ENCODE data around the gene CEP295NL.

The CEP295NL gene

GRCh38 chr17:78903101-78903779 is at the start of gene CEP295NL:
Gene CEP295NL (minus strand): TSS chr17:78903201. CDS start chr17:78901828, 1,373 bp downstream.
- no peak for DNase-seq (ENCODE audit: low spot score)
- TF ChIP-seq CTCF (IDR thresholded peaks at IDR 0.05; ENCODE audit: borderline replicate concordance, control extremely low read depth, extremely low read depth, insufficient read depth, missing control alignments): no peak
- in situ Hi-C loops (cut with MboI; ENCODE audit: low sequenced_read_pairs, unreplicated experiment): no loop called here

GRCh38 chr17:78952706-78953105 is 49.7 kb upstream of the CEP295NL start:
- DNase-seq (ENCODE audit: low spot score): no peak
- in situ Hi-C loops (cut with MboI; ENCODE audit: low sequenced_read_pairs, unreplicated experiment): no loop called here
- no peak for TF ChIP-seq CTCF (IDR thresholded peaks at IDR 0.05; ENCODE audit: borderline replicate concordance, control extremely low read depth, extremely low read depth, insufficient read depth, missing control alignments)

GRCh38 chr17:78951967-78952551 is 49.1 kb upstream of the CEP295NL start:
- TF ChIP-seq CTCF (IDR thresholded peaks at IDR 0.05; ENCODE audit: borderline replicate concordance, control extremely low read depth, extremely low read depth, insufficient read depth, missing control alignments): no peak
- in situ Hi-C loops (cut with MboI; ENCODE audit: low sequenced_read_pairs, unreplicated experiment): no loop called here
- DNase-seq (ENCODE audit: low spot score): no peak

GRCh38 chr17:78950870-78951269 is 47.9 kb upstream of the CEP295NL start:
- no peak for DNase-seq (ENCODE audit: low spot score)
- no peak for TF ChIP-seq CTCF (IDR thresholded peaks at IDR 0.05; ENCODE audit: borderline replicate concordance, control extremely low read depth, extremely low read depth, insufficient read depth, missing control alignments)
- in situ Hi-C loops (cut with MboI; ENCODE audit: low sequenced_read_pairs, unreplicated experiment): no loop called here

GRCh38 chr17:78947235-78948149 is 44.5 kb upstream of the CEP295NL start:
- DNase-seq (ENCODE audit: low spot score): no peak
- in situ Hi-C loops (cut with MboI; ENCODE audit: low sequenced_read_pairs, unreplicated experiment): no loop called here

More at GRCh38 chr17:78947235-78948149, 44.5 kb upstream of the CEP295NL start:
- TF ChIP-seq CTCF (IDR thresholded peaks at IDR 0.05; ENCODE audit: borderline replicate concordance, control extremely low read depth, extremely low read depth, insufficient read depth, missing control alignments): no peak
